HCT116 (cell line): ENCODE measurements around the gene S100A7A. TPM values are rescaled to one million over a fixed set of nuclear protein-coding genes. Genes with fewer than 3 reads are reported as not detected.

Experiments
- ATAC-seq: fragments of 200-7000 bp; cut with Tn5 transposase; 2 replicates; pipeline ENCODE4 v1.9.1; 2020; ENCODE audit warnings: mild to moderate bottlenecking, moderate library complexity
- BruUV-seq: library from RNA; stranded (reverse); fragments of 400-500 nt; replicated peaks from 2 replicates; lab custom pipeline; 2021; lab: Mats Ljungman, UMichigan
- CTCF ChIA-PET: fragments of 300-600 bp; sonication (Branson Sonifier 250); formaldehyde crosslinking; loops from one replicate; lab custom pipeline; 2021; ENCODE audit warnings: antibody characterized with exemption; lab: Charles Lee
- POLR2A ChIA-PET: fragments of 300-600, 350-600 bp; sonication (Branson Sonifier 250); formaldehyde crosslinking; loops from one replicate; lab custom pipeline; 2021; ENCODE audit warnings: antibody characterized with exemption; lab: Charles Lee
- RAD21 ChIA-PET, 2 experiments: fragments of 300-600 bp; sonication (Branson Sonifier 250); formaldehyde crosslinking; loops; one replicate each; lab custom pipeline; 2023; ENCODE audit warnings: low total read pairs in 2 of 2; ENCODE audit not compliant: uncharacterized antibody in 2 of 2, unreplicated experiment in 2 of 2, low non-redundant PET in 1 of 2; lab: Charles Lee
- DNase-seq: peaks from one replicate; pipeline ENCODE4 v3.0.0-alpha.2; 2010; ENCODE audit warnings: low read depth, low spot score
- H2AFZ ChIP-seq: fragments of 200-600 bp; shearing (Covaris generic), sonication (generic); 2 replicates; pipeline ENCODE4 v1.6.1; 2017; ENCODE audit warnings: low read depth, mixed run types, mixed read lengths, antibody characterized with exemption, low read length; ENCODE audit not compliant: poor library complexity, severe bottlenecking
- H3K27ac ChIP-seq: 2 replicates; pipeline ENCODE4 v1.5.1; 2012; ENCODE audit warnings: low read depth, low read length
- H3K27me3 ChIP-seq: fragments of 200-600 bp; sonication (generic); 2 replicates; pipeline ENCODE4 v1.6.1; 2016; ENCODE audit warnings: mixed run types, low read length, mixed read lengths; ENCODE audit not compliant: insufficient read depth
- H3K36me3 ChIP-seq, 2 experiments: fragments of 200-500 bp in 1 of 2; fragments of 200-600 bp in 1 of 2; sonication (Bioruptor generic) in 1 of 2; sonication (generic) in 1 of 2; 2 replicates each; pipeline versions ENCODE4 v1.5.1 to v1.6.1; 2014 to 2016; ENCODE audit warnings: low read length in 2 of 2, inconsistent platforms in 1 of 2, mixed read lengths in 1 of 2, mixed run types in 1 of 2; ENCODE audit not compliant: insufficient read depth in 2 of 2, control insufficient read depth in 1 of 2
- H3K4me1 ChIP-seq, 2 experiments: fragments of 200-600 bp in 1 of 2; sonication (generic) in 1 of 2; 2 replicates each; pipeline versions ENCODE4 v1.5.1 to v1.6.1; 2012 to 2017; ENCODE audit warnings: low read length in 2 of 2, inconsistent platforms in 1 of 2, mild to moderate bottlenecking in 1 of 2, mixed read lengths in 1 of 2, mixed run types in 1 of 2, moderate library complexity in 1 of 2; ENCODE audit not compliant: insufficient read depth in 2 of 2, control insufficient read depth in 1 of 2
- H3K4me2 ChIP-seq: fragments of 200-600 bp; sonication (generic); 2 replicates; pipeline ENCODE4 v1.6.1; 2017; ENCODE audit warnings: mixed run types, low read length, mixed read lengths
- H3K4me3 ChIP-seq, 2 experiments: fragments of 200-600 bp in 1 of 2; sonication (generic) in 1 of 2; replicated peaks in 1 of 2; 2 replicates each; pipeline ENCODE4 v1.5.1; 2011 to 2016; ENCODE audit warnings: low read length in 2 of 2, control low read depth in 1 of 2, low read depth in 1 of 2, mild to moderate bottlenecking in 1 of 2, mixed read lengths in 1 of 2, mixed run types in 1 of 2
- H3K79me2 ChIP-seq: fragments of 200-600 bp; sonication (generic); 2 replicates; pipeline ENCODE4 v1.6.1; 2017; ENCODE audit warnings: mild to moderate bottlenecking, mixed run types, low read length, moderate library complexity, mixed read lengths; ENCODE audit not compliant: insufficient read depth
- H3K9ac ChIP-seq: fragments of 200-600 bp; sonication (generic); 2 replicates; pipeline ENCODE4 v1.6.1; 2016; ENCODE audit warnings: low read length, mixed read lengths
- H3K9me2 ChIP-seq: fragments of 200-600 bp; sonication (generic), shearing (Covaris generic); 2 replicates; pipeline ENCODE4 v1.6.1; 2017; ENCODE audit warnings: mixed run types, mild to moderate bottlenecking, moderate library complexity; ENCODE audit not compliant: insufficient read depth
- H3K9me3 ChIP-seq, 2 experiments: fragments of 200-500 bp in 1 of 2; fragments of 200-600 bp in 1 of 2; sonication (Bioruptor generic) in 1 of 2; sonication (generic) in 1 of 2; 2 replicates each; pipeline ENCODE4 v1.6.1; 2014 to 2017; ENCODE audit warnings: low read length in 2 of 2, mixed read lengths in 2 of 2, inconsistent platforms in 1 of 2, low read depth in 1 of 2, mild to moderate bottlenecking in 1 of 2, mixed run types in 1 of 2, moderate library complexity in 1 of 2; ENCODE audit not compliant: control insufficient read depth in 1 of 2, insufficient read depth in 1 of 2
- H4K20me1 ChIP-seq: fragments of 200-600 bp; sonication (generic), shearing (Covaris generic); 2 replicates; pipeline ENCODE4 v1.6.1; 2017; ENCODE audit warnings: mixed run types, mild to moderate bottlenecking, moderate library complexity; ENCODE audit not compliant: insufficient read depth
- RAD21 ChIP-seq: IDR thresholded peaks from 2 replicates; pipeline ENCODE4 v1.6.1; 2012; ENCODE audit warnings: low read depth, mild to moderate bottlenecking
- YY1 ChIP-seq: IDR thresholded peaks from 2 replicates; pipeline ENCODE4 v1.6.1; 2011; ENCODE audit warnings: low read length, low read depth, moderate library complexity, mild to moderate bottlenecking; ENCODE audit not compliant: insufficient replicate concordance; ENCODE audit errors: extremely low read depth
- intact Hi-C: fragments of 100-400 bp; cut with micrococcal nuclease; formaldehyde crosslinking; loops from 2 replicates; pipeline ENCODE4 v1.10.0; 2022
- total RNA-seq: library from RNA; stranded (reverse); gene quantifications from one replicate; pipeline ENCODE4 v1.2.1, GENCODE V29; 2021; ENCODE audit not compliant: unreplicated experiment
- TF ChIP-seq, protein P1 (sequence below), 3 experiments: fragments of 200-600 bp in 1 of 3; sonication (generic) in 1 of 3; IDR thresholded peaks in 2 of 3; conservative IDR thresholded peaks in 1 of 3; 2 replicates each; pipeline ENCODE4 v1.5.1; 2012 to 2017; ENCODE audit warnings: low read depth in 2 of 3, low read length in 2 of 3, antibody characterized with exemption in 1 of 3, borderline replicate concordance in 1 of 3, control low read depth in 1 of 3, mild to moderate bottlenecking in 1 of 3, mixed read lengths in 1 of 3, mixed run types in 1 of 3, moderate library complexity in 1 of 3; ENCODE audit not compliant: insufficient read depth in 1 of 3

S100A7A gene
- total RNA-seq, 1 experiment from 2014 or later = not detected

GRCh38 chr1:153393926-153394325, 22.4 kb upstream of the S100A7A start:
- no peak for TF ChIP-seq RAD21
- TF ChIP-seq, protein P1, sequence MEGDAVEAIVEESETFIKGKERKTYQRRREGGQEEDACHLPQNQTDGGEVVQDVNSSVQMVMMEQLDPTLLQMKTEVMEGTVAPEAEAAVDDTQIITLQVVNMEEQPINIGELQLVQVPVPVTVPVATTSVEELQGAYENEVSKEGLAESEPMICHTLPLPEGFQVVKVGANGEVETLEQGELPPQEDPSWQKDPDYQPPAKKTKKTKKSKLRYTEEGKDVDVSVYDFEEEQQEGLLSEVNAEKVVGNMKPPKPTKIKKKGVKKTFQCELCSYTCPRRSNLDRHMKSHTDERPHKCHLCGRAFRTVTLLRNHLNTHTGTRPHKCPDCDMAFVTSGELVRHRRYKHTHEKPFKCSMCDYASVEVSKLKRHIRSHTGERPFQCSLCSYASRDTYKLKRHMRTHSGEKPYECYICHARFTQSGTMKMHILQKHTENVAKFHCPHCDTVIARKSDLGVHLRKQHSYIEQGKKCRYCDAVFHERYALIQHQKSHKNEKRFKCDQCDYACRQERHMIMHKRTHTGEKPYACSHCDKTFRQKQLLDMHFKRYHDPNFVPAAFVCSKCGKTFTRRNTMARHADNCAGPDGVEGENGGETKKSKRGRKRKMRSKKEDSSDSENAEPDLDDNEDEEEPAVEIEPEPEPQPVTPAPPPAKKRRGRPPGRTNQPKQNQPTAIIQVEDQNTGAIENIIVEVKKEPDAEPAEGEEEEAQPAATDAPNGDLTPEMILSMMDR (IDR thresholded peaks at IDR 0.05 in 2 of 3, conservative IDR thresholded peaks at IDR 0.05 in 1 of 3; ENCODE audit: borderline replicate concordance in 1 of 3, insufficient read depth in 1 of 3, low read depth in 2 of 3, low read length in 2 of 3) = 0 out of 6 replicates have a peak, but pooled peaks of 2 of the 3 experiments have one; percentile 6 to 8
- TF ChIP-seq, all 23 proteins: peak for 1
- DNase-seq = no peak
- Histone ChIP-seq H3K27me3 (peaks cover 81% of the 10 kb centered on the region), H3K9me3 (no peaks in the 10 kb centered on the region), H3K36me3 (no peaks in the 10 kb centered on the region), H3K9me2 (no peaks in the 10 kb centered on the region), H3K4me3 (no peak overlapping the region), H2AFZ (no peak overlapping the region), H3K27ac (no peak overlapping the region), H3K4me2 (no peak overlapping the region), H3K79me2 (no peaks in the 10 kb centered on the region), H3K9ac (no peak overlapping the region), H3K4me1 (no peaks in the 10 kb centered on the region), H4K20me1 (no peaks in the 10 kb centered on the region)
- no TSS peak for BruUV-seq
- CTCF ChIA-PET = no interaction called here
- POLR2A ChIA-PET = no interaction called here
- ATAC-seq = peak; percentile 64
- intact Hi-C loops = no loop called here
- RAD21 ChIA-PET = no interaction called here

DNA sequence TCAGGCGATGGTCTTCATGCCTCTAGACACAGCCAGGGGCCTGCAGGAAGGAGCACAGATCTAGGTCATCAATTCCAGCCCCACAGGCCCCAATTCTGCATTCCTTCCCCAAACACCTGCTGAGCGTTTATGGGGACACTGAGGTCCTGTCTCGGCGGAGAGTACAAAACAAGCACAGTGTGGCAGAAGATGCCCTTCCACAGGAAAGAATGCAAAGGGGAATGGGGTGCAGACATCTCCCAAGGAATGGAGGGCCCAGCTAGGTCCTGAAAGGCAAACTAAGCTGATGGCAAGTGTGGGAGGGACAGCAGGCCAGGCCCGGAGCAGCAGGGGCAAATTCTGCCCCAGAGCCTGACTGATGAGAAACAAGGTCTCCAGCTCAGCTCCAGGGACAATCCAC, 21.9 kb upstream of the S100A7A start:
- Histone ChIP-seq H2AFZ (no peak overlapping the region), H4K20me1 (no peaks in the 10 kb centered on the region), H3K4me1 (no peaks in the 10 kb centered on the region), H3K9ac (no peak overlapping the region), H3K79me2 (no peaks in the 10 kb centered on the region), H3K27ac (no peak overlapping the region)
- ChIA-PET POLR2A (no interaction called here), CTCF (no interaction called here), RAD21 (no interaction called here)
- no peak for DNase-seq
- no peak for ATAC-seq
- TF ChIP-seq, protein P1 (IDR thresholded peaks at IDR 0.05 in 2 of 3, conservative IDR thresholded peaks at IDR 0.05 in 1 of 3; ENCODE audit: borderline replicate concordance in 1 of 3, insufficient read depth in 1 of 3, low read depth in 2 of 3, low read length in 2 of 3) = 0 out of 6 replicates have a peak, but pooled peaks of 1 of the 3 experiments have one; percentile 5
- TF ChIP-seq YY1 = no peak
- TF ChIP-seq, all 23 proteins: peak for 1
- Histone ChIP-seq H3K36me3 (no peaks in the 10 kb centered on the region), H3K4me3 (no peak overlapping the region), H3K4me2 (no peak overlapping the region), H3K9me3 (no peaks in the 10 kb centered on the region), H3K9me2 (no peaks in the 10 kb centered on the region), H3K27me3 (peaks cover 76% of the 10 kb centered on the region)
- no TSS peak for BruUV-seq
- intact Hi-C loops = no loop called here
